GM12864 (cell line): ENCODE results near the gene PBX2.

Source experiments
- DNase-seq: peaks from one replicate; pipeline ENCODE4 v3.0.0-alpha.2; 2011; ENCODE audit warnings: low read depth
- H3K4me3 ChIP-seq: 2 replicates; pipeline ENCODE4 v1.5.1; 2011; ENCODE audit warnings: mild to moderate bottlenecking, low read depth, low read length, control low read depth
- CTCF ChIP-seq: IDR thresholded peaks from 2 replicates; pipeline ENCODE4 v1.5.1; 2011; ENCODE audit warnings: low read depth, mild to moderate bottlenecking, moderate library complexity, low read length, control low read depth, inconsistent platforms; ENCODE audit errors: missing control alignments

PBX2 gene

DNA sequence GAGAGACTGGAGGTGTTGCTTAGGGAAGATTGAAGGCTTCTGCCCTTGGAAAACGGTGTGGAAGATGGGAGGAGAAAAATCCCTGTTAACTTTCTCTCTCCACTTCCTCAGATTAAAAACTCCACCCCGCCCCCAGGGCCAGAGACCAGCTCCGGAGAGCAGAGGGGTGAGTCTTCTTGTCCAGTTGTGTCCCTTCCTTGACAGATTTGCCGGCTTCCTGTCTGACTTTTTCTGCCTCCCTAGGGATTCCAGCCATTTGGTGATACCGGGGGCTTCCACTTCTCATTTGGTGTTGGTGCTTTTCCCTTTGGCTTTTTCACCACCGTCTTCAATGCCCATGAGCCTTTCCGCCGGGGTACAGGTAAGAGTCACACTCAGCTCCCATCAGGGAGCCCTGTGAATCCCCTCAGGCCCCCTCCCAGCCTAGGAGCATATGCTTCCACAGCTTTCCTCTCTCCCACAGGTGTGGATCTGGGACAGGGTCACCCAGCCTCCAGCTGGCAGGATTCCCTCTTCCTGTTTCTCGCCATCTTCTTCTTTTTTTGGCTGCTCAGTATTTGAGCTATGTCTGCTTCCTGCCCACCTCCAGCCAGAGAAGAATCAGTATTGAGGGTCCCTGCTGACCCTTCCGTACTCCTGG lies 10.1 kb downstream of the PBX2 start:
- TF ChIP-seq CTCF: no peak
- DNase-seq: no peak
- H3K4me3 ChIP-seq: no peak overlapping the region; the same call in 1 of the 2 replicates

DNA sequence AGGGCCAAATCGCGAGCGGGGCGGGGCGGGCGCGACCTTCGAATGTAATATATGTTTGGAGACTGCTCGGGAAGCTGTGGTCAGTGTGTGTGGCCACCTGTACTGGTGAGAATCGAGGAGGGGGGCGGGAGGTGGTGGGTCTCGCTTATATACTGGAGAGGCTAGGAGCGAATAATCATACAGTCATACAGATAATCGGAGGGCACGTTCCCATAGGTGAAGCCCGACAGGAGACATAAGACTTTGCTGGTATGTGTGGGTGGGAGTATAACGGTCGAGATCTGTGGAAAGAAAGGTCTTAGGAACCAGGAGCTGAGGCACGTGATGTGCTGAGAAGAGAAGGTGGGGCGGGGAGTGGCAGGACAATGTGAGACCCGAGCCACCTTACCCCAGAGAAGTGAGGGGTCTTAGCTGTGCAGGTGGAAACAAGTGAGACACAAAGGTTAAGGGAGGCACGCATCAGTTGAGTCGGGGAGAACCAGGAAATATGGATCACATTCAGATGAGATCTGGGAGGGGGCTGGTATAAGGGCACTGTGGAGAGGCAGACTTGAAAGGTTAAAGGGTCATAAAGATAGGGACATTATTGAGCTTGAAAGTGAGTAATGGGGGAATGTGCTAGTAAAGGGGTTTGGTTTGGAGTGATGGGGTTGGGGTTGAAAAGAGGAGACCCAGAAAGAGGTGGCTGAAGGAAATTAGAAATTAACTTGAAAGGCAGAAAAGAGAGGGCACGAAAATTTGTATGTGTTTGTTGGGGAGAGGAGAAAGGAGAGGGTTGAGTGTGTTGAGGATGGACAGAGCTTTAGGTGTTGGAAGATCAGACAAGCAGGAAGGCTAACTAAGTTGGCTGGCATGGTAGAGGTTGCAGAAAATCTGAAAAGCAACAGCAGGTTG lies 11.2 kb downstream of the PBX2 start:
- no peak for TF ChIP-seq CTCF
- no peak for DNase-seq
- H3K4me3 ChIP-seq: peak overlapping the region; percentile 83

GRCh38 chr6:32177788-32178546 lies 12.0 kb downstream of the PBX2 start, which contains the start of gene RNF5:
TSS of gene RNF5 (plus strand) at chr6:32178405. CDS start at chr6:32178512, 107 bp downstream.
- TF ChIP-seq CTCF: no peak
- DNase-seq: peak; percentile 100
- peak within 1 kb of the TSS; percentile 83 for H3K4me3 ChIP-seq

GRCh38 chr6:32177183-32177787 lies 12.7 kb downstream of the PBX2 start:
- peak overlapping the region; percentile 65 for H3K4me3 ChIP-seq
- TF ChIP-seq CTCF: no peak
- no peak for DNase-seq

DNA sequence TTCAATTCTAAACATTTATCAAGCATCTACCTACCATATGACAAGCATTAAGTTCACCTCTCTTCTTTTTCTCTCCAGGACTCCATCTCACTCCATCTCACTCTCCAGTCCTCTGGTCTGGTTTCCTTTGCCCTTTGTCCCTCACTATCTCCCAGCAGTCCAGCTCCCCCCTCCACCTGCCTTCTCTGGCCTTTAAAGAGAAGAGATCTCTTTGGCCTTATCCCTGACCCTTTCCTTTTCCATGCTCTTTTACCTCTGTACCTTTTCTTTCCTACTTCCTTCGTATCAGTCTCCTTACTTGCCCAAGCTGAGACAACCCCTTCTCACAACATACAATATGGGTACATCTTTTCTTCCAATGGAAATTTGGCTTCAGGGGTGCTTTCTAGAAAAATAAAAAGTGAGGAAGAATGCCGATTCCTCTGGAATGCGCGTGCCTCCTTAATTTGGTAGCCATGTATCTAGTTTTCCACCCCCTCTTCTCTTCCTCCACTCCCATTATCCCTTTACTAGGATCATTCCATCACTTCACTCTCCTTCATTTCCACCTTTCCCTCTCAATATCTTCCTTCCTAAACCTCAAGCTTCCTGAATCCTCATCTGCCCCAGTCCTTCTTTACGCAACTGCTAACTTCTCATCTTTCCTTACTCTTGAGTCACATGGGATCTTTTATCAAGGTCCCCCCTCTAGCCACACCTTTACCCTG lies 13.4 kb downstream of the PBX2 start:
- no peak for TF ChIP-seq CTCF
- no peak for DNase-seq

DNA sequence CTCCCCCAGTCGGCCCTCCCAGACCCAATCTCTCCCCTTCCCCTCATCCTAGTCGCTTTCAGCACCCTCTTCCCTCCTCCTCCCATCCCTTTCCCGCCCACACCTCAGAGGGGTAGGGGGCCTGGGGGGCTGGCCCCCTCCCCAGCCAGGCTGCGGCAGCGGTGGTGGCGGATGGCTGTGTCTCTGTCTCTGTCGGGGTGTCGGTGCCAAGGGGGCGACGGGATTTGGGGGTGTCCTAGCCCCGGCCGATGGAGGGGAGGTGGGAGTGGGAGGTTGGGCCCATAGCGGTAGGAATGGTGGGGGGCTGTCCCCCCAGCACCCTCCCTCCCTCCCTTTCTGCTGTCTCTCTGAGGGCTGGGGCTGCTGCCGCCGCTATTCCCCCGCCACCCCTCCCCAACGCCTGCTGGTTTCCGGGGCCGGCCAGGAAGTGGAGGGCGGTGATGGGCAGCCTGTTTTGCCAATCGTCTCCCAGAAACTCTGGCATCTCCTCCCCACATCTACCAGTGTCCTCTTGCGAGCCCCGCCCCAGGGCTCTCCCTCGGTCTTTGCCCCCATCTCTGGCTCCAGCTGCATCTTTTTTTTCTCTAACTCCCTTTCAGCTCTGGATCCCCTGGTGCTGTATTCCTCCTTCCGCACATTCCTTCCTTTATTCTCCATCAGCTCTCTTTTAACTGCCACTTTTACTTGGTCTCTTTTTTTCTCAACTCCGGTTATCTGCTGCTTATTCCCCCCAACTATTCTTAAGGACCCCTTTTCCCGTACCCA lies 14.1 kb downstream of the PBX2 start, which contains the start of gene AGPAT1:
Gene AGPAT1 (minus strand): TSS at position 374 of the 765 bp plus-strand sequence. CDS start 4,588 bp downstream, outside the sequence.
- peak; percentile 93 for DNase-seq
- TF ChIP-seq CTCF: no peak
- H3K4me3 ChIP-seq: peak within 1 kb of the TSS; percentile 65

More for the DNA sequence above, 13.4 kb downstream of the PBX2 start:
- H3K4me3 ChIP-seq: peak overlapping the region; percentile 65
